ENCODE results near the gene IARS1.

Gene IARS1

DNA sequence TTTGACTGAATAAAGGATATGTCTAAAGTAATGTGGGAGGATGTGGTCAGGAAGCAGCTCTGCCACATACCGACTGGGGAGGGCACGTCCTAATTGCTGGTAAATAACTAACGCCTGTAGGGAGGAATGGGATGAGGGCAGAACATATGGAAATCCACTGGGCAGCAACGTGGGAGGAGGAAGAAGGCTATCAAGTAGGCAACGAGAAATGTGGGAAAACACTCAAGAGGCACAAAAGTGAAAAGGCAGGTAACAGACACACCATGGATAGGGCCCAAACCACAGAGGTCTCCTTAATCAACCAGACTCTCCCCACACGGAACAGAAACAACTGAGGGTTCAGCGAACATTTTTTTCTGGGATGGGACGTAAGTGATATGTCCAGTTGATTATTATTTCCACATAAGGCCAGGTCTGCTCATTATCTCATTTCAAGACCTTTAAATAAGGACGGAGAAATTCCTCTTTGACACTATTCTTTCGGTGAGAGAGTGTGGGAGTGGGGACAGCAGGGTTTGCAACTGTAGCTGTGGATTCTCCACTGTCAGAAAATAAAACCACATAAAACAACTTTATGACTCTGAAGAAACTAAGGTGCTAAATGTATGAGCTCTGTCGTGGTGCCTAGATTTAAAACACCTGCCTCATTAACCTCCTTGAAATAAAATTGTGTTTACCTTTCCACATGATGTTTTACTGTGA, 17.0 kb downstream of the IARS1 start:
- Histone ChIP-seq H3K79me2 (ENCODE audit: control insufficient read depth, low read length) (peaks cover 49% of the 10 kb centered on the region), H3K36me3 (ENCODE audit: control insufficient read depth, low read length) (peaks cover 97% of the 10 kb centered on the region), H3F3A (ENCODE audit: control insufficient read depth, insufficient read depth) (peaks cover 5% of the 10 kb centered on the region; the same call in 1 of the 2 replicates), H4K20me1 (ENCODE audit: control insufficient read depth, insufficient read depth, low read depth, low read length) (no peaks in the 10 kb centered on the region), H3K9me3 (ENCODE audit: control insufficient read depth, insufficient read depth, low read length) (no peaks in the 10 kb centered on the region), H3K4me3 (ENCODE audit: low read length) (no peak overlapping the region), H3K27me3 (ENCODE audit: control insufficient read depth, low read length) (no peaks in the 10 kb centered on the region), H3K4me2 (ENCODE audit: low read length) (peak overlapping the region; percentile 37), H3K9me2 (replicated peaks; ENCODE audit: control insufficient read depth, low read length) (no peaks in the 10 kb centered on the region), H3K27ac (ENCODE audit: low read depth, low read length) (peak overlapping the region; percentile 48), H3K4me1 (ENCODE audit: control insufficient read depth, low read length) (peaks cover 42% of the 10 kb centered on the region)
- TF ChIP-seq, protein P1, sequence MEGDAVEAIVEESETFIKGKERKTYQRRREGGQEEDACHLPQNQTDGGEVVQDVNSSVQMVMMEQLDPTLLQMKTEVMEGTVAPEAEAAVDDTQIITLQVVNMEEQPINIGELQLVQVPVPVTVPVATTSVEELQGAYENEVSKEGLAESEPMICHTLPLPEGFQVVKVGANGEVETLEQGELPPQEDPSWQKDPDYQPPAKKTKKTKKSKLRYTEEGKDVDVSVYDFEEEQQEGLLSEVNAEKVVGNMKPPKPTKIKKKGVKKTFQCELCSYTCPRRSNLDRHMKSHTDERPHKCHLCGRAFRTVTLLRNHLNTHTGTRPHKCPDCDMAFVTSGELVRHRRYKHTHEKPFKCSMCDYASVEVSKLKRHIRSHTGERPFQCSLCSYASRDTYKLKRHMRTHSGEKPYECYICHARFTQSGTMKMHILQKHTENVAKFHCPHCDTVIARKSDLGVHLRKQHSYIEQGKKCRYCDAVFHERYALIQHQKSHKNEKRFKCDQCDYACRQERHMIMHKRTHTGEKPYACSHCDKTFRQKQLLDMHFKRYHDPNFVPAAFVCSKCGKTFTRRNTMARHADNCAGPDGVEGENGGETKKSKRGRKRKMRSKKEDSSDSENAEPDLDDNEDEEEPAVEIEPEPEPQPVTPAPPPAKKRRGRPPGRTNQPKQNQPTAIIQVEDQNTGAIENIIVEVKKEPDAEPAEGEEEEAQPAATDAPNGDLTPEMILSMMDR (IDR thresholded peaks at IDR 0.05; ENCODE audit: low read depth, low read length, poor library complexity, severe bottlenecking) = no peak

DNA sequence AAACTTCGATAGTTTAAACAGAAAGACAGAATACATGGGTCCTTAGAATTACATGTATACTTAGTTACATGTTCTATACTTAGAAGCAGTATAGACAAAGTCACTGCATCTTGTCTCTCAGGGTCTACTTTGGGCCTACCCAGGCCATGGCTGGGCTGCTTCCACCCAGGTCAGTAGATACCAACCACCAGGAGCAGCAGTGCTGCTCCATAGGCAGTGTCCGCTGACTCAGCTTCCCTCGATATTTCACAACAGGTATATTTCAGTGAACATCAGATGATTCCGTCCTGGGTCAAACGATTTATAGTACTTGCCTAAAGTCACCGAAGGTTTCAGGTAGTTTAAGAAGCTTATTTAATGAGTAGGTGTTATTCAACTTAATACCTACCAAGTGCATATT, 18.0 kb downstream of the IARS1 start:
- no peaks in the 10 kb centered on the region for H3K27me3 ChIP-seq (ENCODE audit: control insufficient read depth, low read length)
- peak overlapping the region; percentile 48 for H3K27ac ChIP-seq (ENCODE audit: low read depth, low read length)
- peak overlapping the region; percentile 37 for H3K4me2 ChIP-seq (ENCODE audit: low read length)
- H3K36me3 ChIP-seq (ENCODE audit: control insufficient read depth, low read length) = peaks cover 97% of the 10 kb centered on the region
- no peaks in the 10 kb centered on the region for H3K9me3 ChIP-seq (ENCODE audit: control insufficient read depth, insufficient read depth, low read length)
- TF ChIP-seq EZH2phosphoT487 (IDR thresholded peaks at IDR 0.05; ENCODE audit: borderline replicate concordance, low read length) = no peak
- TF ChIP-seq, protein P1 (IDR thresholded peaks at IDR 0.05; ENCODE audit: low read depth, low read length, poor library complexity, severe bottlenecking) = no peak
- peaks cover 42% of the 10 kb centered on the region for H3K4me1 ChIP-seq (ENCODE audit: control insufficient read depth, low read length)
- peak overlapping the region; percentile 13; the same call in 1 of the 2 replicates for H3K4me3 ChIP-seq (ENCODE audit: low read length)
- 0 out of 2 replicates have a peak, but pooled peaks cover 3% of the 10 kb centered on the region for H3F3A ChIP-seq (ENCODE audit: control insufficient read depth, insufficient read depth)
- H3K79me2 ChIP-seq (ENCODE audit: control insufficient read depth, low read length) = peaks cover 47% of the 10 kb centered on the region
- no peaks in the 10 kb centered on the region for H3K9me2 ChIP-seq (replicated peaks; ENCODE audit: control insufficient read depth, low read length)
- 0 out of 2 replicates have a peak, but pooled peaks cover 2% of the 10 kb centered on the region for H4K20me1 ChIP-seq (ENCODE audit: control insufficient read depth, insufficient read depth, low read depth, low read length)

DNA sequence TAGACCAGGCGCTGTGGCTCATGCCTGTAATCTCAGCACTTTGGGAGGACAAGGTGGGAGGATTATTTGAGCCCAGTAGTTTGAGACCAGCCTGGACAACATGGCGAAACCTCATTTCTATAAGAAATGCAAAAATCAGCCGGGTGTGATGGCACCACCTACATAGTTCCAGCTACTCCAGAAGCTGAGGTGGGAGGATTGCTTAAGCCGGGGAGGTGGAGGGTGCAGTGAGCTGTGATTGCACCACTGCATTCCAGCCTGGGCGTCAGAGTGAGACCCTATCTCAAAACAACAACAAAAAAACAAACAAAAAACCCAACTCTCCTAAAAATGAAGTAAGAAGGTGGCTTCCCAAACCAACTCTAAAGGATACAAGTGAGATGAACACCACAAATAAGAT, 23.0 kb downstream of the IARS1 start:
- H3F3A ChIP-seq (ENCODE audit: control insufficient read depth, insufficient read depth) = no peaks in the 10 kb centered on the region
- peaks cover 13% of the 10 kb centered on the region for H3K4me1 ChIP-seq (ENCODE audit: control insufficient read depth, low read length)
- no peaks in the 10 kb centered on the region for H3K27me3 ChIP-seq (ENCODE audit: control insufficient read depth, low read length)
- no peaks in the 10 kb centered on the region for H3K9me3 ChIP-seq (ENCODE audit: control insufficient read depth, insufficient read depth, low read length)
- peaks cover 28% of the 10 kb centered on the region for H3K79me2 ChIP-seq (ENCODE audit: control insufficient read depth, low read length)
- TF ChIP-seq, protein P1 (IDR thresholded peaks at IDR 0.05; ENCODE audit: low read depth, low read length, poor library complexity, severe bottlenecking) = no peak
- TF ChIP-seq EZH2phosphoT487 (IDR thresholded peaks at IDR 0.05; ENCODE audit: borderline replicate concordance, low read length) = no peak
- H3K36me3 ChIP-seq (ENCODE audit: control insufficient read depth, low read length) = peaks cover 98% of the 10 kb centered on the region
- no peak overlapping the region for H3K27ac ChIP-seq (ENCODE audit: low read depth, low read length)
- H3K4me3 ChIP-seq (ENCODE audit: low read length) = no peak overlapping the region
- no peaks in the 10 kb centered on the region for H3K9me2 ChIP-seq (replicated peaks; ENCODE audit: control insufficient read depth, low read length)
- H3K4me2 ChIP-seq (ENCODE audit: low read length) = no peak overlapping the region
- peaks cover 7% of the 10 kb centered on the region; the same call in 1 of the 2 replicates for H4K20me1 ChIP-seq (ENCODE audit: control insufficient read depth, insufficient read depth, low read depth, low read length)

All from DOHH2 (cell line).